Measurements from ENCODE around the gene KLHDC7B. TPM values are rescaled to one million over a fixed set of nuclear protein-coding genes. Genes with fewer than 3 reads are reported as not detected.
A peak's percentile ranks its signal among the peaks of the same experiment; 100 is the strongest.

Gene KLHDC7B
- total RNA-seq, 2 donors from 2014 or later, result not detected

DNA sequence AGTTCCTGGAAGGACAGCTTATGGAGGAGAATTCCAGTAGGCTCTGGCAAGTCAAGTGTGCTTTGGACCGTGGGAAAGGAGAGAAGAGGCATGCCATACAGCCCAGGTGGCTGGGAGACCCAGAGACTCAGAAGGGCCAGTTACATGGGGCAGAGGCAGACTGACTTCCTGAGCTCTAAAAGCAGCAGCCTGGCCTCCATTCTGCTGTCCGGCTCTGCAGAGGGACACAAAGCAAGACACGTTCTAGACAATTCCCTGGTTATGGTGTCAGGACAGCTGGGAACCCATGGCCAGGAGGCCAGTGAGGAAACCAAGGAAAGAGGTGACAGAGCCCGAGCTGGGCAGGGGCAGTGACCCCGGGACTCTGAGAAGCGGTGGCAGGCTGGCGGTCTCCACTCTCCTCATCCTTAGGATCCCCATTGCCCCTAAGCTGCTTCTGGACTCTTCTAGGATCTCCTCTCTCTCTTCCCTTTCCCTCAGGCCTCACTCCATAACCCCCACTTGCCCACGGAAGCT, 29.8 kb downstream of the KLHDC7B start:
- H3K27ac ChIP-seq, result no peak overlapping the region
- H3K36me3 ChIP-seq, result peaks cover 55% of the 10 kb centered on the region
- DNase-seq (ENCODE audit: low spot score), result no peak
- H3K4me3 ChIP-seq, result no peak overlapping the region
- peaks cover 0 to 32% of the 10 kb centered on the region in 2 donors for H3K4me1 ChIP-seq
- TF ChIP-seq CTCF (IDR thresholded peaks at IDR 0.05), result no peak
- no peaks in the 10 kb centered on the region for H3K27me3 ChIP-seq
- no peaks in the 10 kb centered on the region for H3K9me3 ChIP-seq

DNA sequence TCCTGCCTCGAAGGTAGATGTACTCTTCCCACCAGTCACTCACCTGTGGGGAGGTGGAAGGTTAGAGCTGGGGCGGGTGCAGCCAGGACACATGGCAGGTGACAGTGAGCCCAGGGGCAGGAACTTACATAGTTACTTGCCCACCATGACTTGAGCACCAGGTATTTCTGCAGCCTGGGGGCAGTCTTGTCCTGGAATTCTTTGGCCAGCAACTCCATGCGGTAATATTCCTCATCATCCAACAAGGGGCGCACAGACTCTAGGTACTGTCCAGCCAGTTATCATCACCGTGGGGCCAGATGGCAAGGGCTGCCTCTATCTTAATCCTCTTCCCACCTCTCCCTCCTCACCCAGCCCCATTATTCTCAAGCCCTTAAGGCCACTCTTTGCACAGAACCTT, 30.4 kb downstream of the KLHDC7B start:
- DNase-seq (ENCODE audit: low spot score), result no peak
- Histone ChIP-seq H3K4me3 (no peak overlapping the region), H3K36me3 (peaks cover 49% of the 10 kb centered on the region), H3K27me3 (no peaks in the 10 kb centered on the region), H3K4me1 (peaks cover 0 to 36% of the 10 kb centered on the region in 2 donors), H3K27ac (peak overlapping the region in 1 of 2 donors; percentile 16), H3K9me3 (no peaks in the 10 kb centered on the region)
- peak in 1 of 2 donors; percentile 43 for TF ChIP-seq CTCF (IDR thresholded peaks at IDR 0.05)

GRCh38 chr22:50576806-50577696, 31.4 kb downstream of the KLHDC7B start:
- Histone ChIP-seq H3K4me3 (peak overlapping the region; percentile 58 to 69), H3K27me3 (no peaks in the 10 kb centered on the region), H3K9me3 (no peaks in the 10 kb centered on the region), H3K36me3 (peaks cover 39% of the 10 kb centered on the region), H3K27ac (peak overlapping the region; percentile 85 to 96), H3K4me1 (peaks cover 0 to 45% of the 10 kb centered on the region in 2 donors)
- DNase-seq (ENCODE audit: low spot score), result no peak
- no peak for TF ChIP-seq CTCF (IDR thresholded peaks at IDR 0.05)

GRCh38 chr22:50577697-50577986, 31.9 kb downstream of the KLHDC7B start:
- Histone ChIP-seq H3K4me3 (peak overlapping the region; percentile 58 to 69), H3K9me3 (no peaks in the 10 kb centered on the region), H3K4me1 (peaks cover 0 to 46% of the 10 kb centered on the region in 2 donors), H3K27me3 (no peaks in the 10 kb centered on the region), H3K36me3 (peaks cover 33% of the 10 kb centered on the region), H3K27ac (peak overlapping the region; percentile 85 to 96)
- no peak for TF ChIP-seq CTCF (IDR thresholded peaks at IDR 0.05)
- DNase-seq (ENCODE audit: low spot score), result no peak

DNA sequence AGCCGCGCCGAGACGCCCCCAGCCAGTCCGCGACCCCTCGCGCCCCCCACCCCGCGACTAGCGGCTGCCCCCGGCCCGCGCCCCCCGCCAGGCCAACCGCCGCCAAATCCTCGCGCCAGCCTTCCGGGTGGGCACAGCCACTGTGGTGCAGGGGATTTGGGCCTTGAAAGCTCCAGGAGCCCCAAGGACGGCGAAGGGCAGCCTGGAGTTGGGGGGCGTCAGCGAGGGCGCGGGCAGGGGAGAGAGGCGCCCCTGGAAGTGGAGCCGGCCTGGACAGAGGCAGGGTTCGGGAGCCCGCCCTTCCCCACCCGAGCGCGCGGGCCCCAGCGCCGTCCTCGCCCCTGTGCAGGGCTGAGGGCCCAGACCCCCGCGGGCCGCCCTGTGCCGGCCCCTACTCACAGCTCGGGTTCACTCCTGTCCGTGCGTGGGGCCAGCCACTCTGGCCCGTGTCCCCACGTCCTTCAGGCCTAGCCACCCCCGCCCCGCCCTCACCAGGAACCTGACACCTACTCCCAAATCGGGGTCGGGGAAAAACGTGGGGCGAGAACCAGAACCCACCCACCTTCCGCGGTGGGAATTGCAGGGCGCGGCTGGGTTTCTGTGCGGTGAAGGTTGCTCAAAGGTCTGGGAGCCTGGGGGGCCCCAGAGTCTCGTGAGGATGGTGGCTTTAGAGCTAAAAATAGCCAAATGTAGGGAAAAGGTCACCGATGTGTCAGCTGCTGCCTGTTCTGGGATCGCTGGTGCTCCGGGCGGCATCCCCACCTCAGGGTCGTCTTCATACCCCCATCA, 32.5 kb downstream of the KLHDC7B start, which contains the start of gene CPT1B:
Gene CPT1B (minus strand): TSS at position 441 of the 789 bp plus-strand sequence. CDS start 512 bp downstream, outside the sequence.
- no peak for DNase-seq (ENCODE audit: low spot score)
- H3K27ac ChIP-seq, result peak within 1 kb of the TSS; percentile 85 to 96
- H3K9me3 ChIP-seq, result no peaks in the 10 kb centered on the region
- H3K4me3 ChIP-seq, result peak within 1 kb of the TSS; percentile 58 to 69
- no peaks in the 10 kb centered on the region for H3K27me3 ChIP-seq
- peaks cover 28% of the 10 kb centered on the region for H3K36me3 ChIP-seq
- H3K4me1 ChIP-seq, result peaks cover 0 to 46% of the 10 kb centered on the region in 2 donors
- peak in 1 of 2 donors; percentile 34 for TF ChIP-seq CTCF (IDR thresholded peaks at IDR 0.05)
